HG03135 (cell line): Measurements from ENCODE around the gene DLG2.

Source experiments
- ATAC-seq: cut with Tn5 transposase; IDR thresholded peaks from one replicate; pipeline ENCODE4 v1.9.1; 2021; ENCODE audit warnings: mild to moderate bottlenecking, moderate library complexity; ENCODE audit not compliant: unreplicated experiment

DLG2 gene

DNA sequence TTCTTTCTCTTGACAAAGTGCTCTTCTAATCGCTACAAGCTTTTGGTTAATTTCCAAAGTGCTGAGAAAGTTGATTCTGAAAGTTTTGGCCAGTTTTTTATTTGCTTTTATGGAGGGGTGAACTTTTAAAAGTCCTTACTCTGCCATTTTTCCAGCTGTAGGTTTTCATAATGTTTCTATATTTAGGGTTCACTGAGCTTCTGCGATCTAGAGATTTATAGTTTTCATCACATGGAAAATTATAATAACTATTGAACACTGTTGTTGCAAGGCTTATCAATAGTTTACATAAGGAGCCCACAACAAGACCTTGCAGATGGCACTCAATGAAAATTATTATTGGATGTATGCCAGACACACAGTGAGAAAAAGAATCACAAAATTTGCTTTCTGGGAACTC, 55.1 kb downstream of the DLG2 start:
- no peak for ATAC-seq

DNA sequence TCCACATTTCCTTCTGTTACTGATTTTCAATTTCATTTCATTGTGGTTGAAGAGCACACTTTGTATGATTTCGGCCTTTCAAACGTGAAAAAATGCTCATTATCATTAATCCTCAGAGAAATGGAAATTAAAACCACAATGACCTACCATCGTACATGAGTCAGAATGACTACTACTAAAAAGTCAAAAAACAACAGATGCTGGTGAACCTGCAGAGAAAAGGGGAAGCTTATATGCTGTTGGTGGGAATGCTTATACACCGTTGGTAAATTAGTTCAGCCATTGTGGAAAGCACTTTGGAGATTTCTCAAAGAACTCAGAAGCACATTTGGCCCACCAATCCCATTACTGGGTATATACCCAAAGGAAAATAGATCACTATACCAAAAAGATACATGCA, 57.6 kb downstream of the DLG2 start:
- ATAC-seq: no peak

DNA sequence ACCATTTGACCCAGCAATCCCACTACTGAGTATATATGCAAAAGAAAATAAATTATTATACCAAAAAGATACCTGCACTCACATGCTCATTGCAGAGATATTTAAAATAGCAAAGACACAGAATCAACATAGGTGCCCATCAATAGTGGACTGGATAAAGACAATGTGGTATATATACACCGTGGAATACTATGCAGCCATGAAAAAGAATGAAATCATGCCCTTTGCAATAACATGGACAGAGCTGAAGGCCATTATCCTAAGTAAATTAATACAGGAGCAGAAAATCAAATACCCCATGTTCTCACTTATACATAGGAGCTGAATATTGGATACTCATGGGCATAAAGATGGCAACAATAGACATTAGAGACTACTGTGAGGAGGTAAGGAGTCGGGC, 68.7 kb downstream of the DLG2 start:
- ATAC-seq: no peak

DNA sequence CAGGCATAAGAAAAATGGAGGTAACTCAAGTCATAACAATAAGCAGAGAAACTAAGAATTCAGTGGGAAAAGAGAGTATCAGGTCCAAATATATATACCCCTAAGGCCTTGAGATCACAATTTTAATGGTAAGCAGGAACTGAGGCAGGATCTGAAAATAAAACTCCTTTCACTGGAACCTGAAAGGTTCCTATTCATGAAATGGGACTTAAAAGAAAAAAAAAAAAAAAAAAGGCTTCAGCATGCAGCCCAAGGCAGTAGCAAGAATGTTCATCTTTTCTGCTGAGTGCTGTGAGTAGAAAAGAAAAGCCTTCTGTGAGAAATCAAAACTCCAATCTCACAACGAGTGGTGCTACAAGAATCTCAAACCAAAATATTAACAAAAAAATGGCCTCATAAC, 75.3 kb downstream of the DLG2 start:
- no peak for ATAC-seq

DNA sequence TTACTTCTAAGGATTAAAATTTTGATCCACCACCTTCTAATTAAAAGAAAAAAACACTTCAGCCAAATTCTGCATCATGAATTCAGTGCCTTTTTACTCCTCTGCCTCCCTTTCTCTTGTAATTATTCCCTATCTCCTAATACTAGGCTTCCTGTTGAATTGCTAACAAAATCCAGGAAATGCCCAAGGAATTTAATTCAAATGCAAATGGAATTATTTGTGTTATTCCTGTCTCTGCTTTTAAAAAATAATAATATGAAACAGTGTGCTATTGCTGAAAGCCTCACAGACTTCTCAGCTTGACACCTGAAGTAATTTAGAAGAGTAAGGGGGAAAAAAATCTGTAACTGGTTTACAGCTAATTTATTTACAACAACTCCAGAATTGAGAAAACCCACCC, 85.5 kb downstream of the DLG2 start:
- no peak for ATAC-seq

DNA sequence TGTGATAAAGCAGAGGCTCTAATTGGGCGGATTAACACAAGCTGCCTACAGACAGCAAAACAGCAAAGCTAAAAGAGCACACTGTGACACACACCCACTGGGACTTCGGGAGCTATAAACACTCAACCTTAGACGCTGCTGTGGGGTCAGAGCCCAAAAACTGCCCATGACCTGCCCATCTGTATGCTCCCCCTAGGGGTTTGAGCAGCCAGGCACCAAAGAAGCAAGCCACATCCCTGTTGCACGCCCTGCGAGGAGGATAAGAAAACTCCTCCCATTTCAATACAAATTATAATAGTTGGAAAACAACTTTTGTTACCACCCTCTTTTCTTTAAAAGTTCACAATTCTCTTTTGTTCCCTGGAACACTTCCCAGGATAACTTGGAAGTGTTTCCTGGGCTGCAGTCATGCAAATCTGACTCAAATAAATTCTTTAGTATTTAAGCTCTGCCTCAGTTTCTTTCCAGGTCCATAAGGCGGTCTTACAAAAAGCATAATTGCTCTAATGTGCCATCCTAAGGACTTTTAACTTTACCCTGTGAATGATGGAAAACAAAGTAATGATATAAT, 86.4 kb downstream of the DLG2 start:
- no peak for ATAC-seq

DNA sequence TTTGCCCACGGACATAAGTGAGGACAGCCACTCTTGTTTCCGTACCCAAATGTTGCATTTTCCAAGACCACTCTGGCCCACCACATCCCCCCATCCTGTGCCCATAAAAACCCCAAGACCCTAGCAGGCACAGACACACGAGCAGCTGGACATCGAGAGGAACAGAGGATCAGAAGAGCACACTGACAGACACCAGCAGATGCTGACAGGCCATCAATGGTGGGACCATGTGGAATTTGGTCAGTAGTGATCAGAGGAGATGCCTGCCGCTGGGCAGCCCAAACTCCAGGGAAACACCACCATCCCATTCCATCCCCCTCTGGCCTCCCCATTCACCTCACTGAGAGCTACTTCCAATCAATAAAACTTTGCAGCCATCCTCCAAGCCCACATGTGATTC, 87.0 kb downstream of the DLG2 start:
- ATAC-seq: no peak

DNA sequence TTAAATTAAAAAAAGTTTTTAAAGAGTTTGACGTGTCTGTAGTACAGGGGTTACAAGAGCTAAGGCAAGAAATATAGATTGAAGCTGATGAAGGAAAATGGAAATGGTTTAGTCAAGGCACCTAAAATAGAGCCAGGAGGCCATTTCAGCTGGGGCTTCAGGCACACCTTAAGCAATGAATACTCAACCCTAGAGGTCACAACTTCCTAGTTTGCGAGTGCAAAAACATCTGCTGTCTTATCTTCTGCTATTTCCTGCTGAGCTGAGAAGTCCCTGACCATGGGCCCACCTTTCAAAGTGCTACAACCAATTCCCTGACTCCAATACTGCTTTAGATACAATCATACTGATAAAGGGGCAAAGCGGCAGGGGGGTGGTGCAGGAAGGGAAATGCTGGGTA, 87.4 kb downstream of the DLG2 start:
- ATAC-seq: no peak

DNA sequence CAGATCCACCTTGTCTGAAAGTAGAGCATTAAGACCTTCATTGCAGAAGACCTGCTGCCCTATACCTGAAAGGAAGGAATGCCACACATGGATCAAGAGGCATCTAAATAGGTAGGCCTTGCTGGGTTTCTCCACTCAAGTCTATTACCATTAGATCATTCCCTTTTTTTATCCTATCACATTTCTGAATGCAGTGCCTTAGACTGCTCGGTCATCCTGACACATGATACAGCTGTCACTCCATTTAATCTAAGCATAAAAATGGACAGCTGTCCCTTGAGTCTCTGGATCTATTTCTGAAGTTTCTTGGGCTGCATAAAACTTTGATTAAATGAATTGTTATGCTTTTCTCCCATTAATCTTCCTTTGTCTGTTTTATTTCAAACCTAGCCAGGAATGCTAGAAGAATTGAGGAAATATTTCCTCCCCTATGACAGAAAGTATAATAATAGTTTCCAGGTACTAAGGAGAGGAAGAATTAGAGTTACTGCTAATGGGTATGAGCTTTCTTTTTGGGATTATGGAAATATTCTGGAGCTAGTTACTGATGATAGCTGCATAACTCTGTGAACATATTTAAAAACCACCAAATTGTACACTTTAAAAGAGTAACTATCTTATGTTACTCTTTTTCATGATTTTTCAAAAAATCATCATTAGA, 88.0 kb downstream of the DLG2 start:
- ATAC-seq: no peak

DNA sequence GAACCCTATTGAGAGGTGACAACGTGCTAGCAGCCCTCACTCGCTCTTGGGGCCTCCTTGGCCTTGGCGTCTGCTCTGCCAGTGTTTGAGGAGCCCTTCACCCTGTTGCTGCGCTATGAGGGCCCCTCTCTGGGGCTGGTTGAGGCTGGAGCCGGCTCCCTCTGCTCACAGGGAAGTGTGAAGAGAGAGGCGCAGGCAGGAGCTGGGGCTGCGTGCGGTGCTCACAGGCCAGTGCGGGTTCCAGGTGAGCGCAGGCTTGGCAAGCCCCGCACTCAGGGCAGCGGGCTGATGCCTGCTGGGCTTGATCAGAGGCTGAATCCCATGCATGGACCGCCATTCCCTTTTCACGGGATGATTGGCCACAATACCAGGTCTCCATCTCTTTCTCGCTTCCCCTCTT, 90.7 kb downstream of the DLG2 start:
- ATAC-seq: no peak

DNA sequence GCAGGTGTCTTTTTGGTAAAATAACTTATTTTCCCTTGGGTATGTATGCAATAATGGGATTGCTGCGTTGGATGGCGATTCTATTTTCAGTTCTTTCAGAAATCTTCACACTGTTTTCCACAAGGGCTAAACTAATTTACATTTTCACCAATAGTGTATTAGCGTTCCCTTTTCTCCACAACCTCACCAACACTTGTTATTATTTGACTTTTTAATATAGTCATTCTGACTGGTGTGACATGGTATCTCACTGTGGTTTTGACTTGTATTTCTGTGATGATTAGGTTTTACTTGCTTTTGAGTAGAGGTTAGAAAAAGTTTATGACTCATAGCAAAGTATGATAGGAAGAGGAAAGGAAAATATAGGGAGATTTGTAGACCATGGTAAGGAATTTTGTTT, 92.3 kb downstream of the DLG2 start:
- no peak for ATAC-seq

DNA sequence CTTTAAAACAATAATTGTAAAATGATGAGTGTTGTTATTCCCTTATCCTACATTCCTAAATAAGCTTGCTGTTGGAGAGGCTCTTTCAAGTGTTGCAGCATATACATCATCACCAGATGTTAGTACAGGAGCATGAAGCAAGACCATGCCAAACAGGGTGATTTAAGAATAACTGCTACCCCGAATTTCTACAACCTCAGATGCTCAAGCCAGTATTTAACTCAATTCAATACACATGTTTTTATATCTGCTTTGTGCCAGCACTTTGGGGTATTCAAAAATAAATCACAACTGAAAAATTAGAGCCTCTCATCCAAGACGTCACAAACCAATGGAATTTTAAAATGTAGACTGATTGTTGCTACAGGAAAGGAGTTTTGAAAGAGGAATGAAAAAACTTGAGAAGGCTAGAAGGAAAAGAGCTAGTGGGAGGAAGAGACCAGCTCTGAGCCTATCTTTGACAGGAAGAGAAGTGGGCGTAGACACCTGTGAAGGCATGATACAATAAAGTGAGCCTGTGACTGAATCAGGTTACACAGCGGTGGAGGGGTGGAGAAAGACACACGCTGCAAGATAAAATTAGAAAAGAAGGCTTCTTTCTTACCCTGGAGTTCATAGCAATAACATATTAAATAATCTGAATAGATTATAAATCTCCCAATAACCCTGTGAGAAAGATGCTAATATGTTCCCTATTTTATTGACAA, 95.8 kb downstream of the DLG2 start:
- ATAC-seq: no peak

DNA sequence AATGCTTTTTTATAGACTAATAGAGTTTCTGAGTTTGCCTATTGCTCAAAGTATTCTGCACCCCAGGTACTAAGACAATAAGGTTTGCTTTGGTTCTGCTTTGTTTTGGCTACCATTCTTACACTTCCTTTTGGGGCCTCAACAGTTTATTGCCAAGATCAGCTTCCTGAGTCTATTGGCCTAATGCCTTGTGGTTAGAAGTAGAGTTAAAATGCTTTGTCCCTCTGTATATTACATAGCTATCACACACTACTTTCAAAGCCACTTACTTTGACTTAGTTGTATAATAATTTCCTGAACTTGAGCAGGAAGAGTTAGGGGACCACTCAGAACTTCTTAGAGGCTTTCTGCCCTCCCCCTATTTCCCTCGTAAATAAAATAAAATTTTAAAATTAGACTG, 96.5 kb downstream of the DLG2 start:
- no peak for ATAC-seq

DNA sequence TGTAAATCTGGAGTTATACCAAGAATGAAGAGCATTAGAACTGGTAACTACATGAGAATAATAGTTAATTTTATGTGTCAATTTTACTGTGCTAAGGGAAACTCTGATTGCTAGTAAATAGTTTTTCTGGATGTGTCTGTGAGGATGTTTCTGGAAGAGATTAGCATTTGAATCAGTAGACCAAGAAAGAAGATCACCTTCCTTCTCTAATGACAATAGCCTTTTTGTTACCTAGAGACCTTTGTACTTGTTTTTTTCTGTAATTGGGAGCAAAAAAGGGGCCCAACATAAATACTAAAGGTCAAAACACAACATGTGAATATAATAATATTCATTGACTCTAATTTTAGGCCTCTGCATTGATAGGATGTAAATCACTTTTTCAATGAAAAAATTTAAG, 100.6 kb downstream of the DLG2 start:
- no peak for ATAC-seq

DNA sequence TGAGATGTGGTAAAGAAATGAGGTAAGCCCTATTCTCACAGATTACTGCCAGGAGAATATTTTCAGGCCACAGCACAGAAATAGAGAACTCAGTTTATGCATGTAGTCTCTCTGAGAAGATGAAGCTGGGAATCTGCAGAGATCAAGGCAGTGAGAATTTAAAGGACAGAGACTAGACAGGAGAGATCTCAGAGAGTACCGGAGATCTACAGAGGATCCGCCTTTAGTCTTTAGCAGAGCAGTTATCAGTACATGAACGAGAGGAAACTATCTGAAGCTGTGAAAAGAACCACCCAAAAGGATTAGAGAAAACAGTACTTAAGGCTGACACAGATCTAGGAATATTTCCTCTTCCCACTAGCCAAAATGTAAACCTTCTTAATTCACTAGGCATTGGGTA, 101.5 kb downstream of the DLG2 start:
- ATAC-seq: no peak

DNA sequence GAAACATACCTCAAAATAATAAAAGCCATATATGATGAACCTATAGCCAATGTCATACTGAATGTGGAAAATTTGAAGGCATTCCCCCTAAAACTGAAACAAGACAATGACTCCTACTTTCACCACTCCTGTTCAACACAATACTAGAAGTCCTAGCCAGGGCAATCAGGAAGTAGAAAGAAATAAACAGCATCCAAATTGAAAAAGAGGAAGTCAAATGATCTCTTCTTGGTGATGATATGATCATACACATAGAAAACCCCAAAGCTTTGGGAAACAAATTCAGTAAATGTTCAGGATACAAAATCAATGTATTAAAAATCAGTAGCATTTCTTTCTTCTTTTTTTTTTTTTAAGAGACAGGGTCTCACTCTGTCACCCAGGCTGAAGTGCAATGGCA, 109.9 kb downstream of the DLG2 start:
- ATAC-seq: no peak

DNA sequence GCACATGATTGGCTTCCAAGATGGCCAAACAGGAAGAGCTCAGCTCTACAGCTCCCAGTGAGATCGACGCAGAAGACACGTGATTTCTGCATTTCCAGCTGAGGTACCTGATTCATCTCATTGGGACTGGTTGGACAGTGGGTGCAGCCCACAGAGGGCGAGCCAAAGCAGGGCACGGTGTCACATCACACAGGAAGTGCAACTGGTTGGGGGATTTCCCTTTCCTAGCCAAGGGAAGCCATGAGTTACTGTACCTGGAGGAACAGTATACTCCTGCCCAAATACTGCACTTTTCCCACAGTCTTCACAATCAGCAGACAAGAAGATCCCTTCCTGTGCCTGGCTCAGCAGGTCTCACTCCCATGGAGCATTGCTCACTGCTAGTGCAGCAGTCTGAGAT, 131.2 kb downstream of the DLG2 start:
- no peak for ATAC-seq

DNA sequence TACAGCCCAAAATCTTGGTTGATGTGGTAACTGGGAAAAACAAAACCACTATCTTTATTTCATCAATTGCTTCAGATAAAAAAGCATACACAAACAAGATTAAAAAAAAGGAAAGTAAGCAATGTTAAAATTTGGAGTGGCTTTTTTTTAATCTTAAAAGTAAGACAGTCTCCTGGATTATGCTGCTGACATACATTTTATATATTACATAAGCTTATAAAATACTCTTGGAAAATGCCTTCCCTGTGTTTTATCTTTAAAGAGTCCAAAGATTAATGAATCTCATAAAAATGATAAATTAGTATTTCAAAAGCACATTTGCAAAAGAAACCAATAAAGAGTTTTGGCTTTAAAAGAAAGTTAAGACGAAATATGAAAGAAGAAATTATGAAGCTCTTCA, 132.7 kb downstream of the DLG2 start:
- no peak for ATAC-seq

DNA sequence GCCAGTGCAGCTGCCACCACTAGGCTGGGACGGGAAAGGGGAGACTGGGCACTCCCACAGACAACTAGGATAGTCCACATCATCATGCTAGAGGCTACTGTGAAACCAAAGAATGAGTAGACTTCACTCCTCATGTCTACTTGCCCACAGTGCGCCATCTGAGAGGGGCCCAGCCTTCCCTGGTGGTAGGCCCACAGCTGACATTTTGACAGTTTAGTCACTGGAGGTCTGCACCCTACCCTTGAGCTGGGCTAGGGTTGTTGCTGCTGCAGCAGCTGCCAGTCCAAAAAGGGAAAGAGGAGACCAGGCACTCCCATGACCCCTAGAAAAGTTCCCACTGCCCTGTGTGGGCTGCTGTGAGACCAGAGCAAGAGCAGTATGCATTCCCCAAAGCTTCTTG, 141.2 kb downstream of the DLG2 start:
- ATAC-seq: no peak

DNA sequence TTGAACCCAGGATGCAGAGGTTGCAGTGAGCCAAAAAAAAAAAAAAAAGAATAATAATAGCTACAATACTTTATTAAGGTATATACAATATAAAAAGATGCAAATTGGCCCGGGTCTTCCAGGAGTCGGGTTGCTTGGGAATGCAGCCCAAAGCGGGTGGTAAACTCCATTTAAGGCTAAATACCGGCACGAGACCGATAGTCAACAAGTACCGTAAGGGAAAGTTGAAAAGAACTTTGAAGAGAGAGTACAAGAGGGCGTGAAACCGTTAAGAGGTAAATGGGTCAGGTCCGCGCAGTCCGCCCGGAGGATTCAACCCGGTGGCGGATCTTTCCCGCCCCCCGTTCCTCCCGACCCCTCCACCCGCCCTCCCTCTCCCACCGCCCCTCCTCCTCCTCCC, 143.3 kb downstream of the DLG2 start:
- no peak for ATAC-seq

DNA sequence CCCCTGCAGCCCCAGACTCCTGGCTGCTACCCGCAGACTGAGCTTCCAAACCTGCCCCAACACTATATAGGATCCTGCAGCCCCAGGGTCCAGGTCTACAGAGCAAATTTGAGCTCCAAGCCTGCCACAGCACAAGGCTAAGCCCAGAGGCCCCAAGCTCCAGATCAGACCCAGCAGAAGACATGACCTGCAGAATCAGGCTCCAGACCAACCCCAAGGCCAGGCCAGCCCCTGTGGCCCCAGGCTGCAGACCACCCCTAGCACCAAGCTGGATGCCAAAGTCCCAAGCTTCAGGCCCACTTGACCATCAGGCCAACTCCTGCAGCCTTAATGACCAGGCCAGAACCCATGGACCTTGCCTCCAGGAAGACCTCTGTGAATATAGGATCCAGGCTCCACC, 145.3 kb downstream of the DLG2 start:
- no peak for ATAC-seq

DNA sequence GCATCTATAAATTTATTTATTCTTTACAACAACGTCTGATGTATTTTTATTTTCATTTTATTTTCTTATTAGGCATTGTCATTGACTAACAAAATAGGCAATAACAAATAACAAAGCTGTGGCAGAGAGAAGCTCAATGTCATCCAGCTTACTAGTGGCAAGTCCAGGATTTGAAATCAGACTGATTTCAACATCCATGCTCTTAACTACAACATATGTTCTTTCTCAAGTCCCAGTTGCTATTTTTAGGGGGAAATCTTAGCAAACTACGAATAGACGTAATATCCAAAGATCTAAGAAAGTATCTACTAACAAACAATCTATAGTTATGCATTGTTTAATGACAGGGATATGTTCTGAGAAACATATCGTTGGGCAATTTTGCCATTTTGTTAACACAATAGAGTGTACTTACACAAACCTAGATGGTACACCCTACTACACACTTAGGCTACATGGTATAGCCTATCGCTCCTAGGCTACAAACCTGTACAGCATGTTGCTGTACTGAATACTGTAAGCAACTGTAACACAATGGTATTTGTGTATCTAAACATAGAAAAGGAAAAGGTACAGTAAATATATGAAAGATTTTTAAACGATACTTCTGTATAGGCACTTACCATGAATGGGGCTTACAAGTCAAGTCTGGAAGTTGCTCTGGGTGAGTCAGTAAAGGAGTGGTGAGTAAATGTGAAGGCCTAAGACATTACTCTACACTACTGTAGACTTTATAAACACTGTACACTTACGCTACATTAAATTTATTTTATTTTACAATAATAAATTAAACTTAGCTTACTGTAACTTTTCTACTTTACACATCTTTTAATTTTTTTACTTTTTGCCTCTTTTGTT, 151.3 kb downstream of the DLG2 start:
- ATAC-seq: no peak
